ENCODE measurements around the gene PIK3CG. TPM values are rescaled to one million over a fixed set of nuclear protein-coding genes. Genes with fewer than 3 reads are reported as not detected.
"Not testable (repeated sequence)": the region's sequence is repeated elsewhere in the genome, so short reads cannot be mapped to it uniquely, and the experiment has no call there.

PIK3CG gene
- polyA plus RNA-seq, 1 experiment: 0.14 TPM

DNA sequence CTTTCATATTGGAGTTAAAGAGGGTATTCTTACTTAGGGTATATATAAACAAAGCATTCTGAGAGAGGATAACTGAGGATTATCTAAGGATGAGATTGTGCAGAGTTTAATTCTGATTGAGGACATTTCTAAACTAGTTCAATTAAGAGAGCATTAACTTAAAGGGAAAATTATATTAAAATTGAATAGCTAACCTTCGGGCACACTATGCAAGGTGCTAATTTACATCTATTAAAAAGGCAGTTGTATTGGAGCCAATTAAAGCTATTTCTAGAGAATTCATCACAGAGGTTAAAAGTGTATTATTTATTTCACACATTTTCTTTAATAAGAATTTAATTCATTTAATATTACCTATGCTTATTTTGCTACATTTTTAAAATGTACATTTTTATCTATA, 17.0 kb upstream of the PIK3CG start:
- Histone ChIP-seq H3K27ac (ENCODE audit: low read depth, low read length) (no peak overlapping the region), H3K9me3 (ENCODE audit: control insufficient read depth, insufficient read depth, low read length) (no peaks in the 10 kb centered on the region), H3K27me3 (ENCODE audit: control insufficient read depth, insufficient read depth, low read length) (no peaks in the 10 kb centered on the region), H3K4me3 (ENCODE audit: low read depth, low read length) (no peak overlapping the region)
- ChIA-PET CTCF (interaction anchor here (0.9 to 1.0 kb wide), 2 partner anchors 187 to 305 kb away, joined by 3 to 7 read pairs; partner anchors contain the start of gene CCDC71L), POLR2A (no interaction called here)
- TF ChIP-seq, protein P1, sequence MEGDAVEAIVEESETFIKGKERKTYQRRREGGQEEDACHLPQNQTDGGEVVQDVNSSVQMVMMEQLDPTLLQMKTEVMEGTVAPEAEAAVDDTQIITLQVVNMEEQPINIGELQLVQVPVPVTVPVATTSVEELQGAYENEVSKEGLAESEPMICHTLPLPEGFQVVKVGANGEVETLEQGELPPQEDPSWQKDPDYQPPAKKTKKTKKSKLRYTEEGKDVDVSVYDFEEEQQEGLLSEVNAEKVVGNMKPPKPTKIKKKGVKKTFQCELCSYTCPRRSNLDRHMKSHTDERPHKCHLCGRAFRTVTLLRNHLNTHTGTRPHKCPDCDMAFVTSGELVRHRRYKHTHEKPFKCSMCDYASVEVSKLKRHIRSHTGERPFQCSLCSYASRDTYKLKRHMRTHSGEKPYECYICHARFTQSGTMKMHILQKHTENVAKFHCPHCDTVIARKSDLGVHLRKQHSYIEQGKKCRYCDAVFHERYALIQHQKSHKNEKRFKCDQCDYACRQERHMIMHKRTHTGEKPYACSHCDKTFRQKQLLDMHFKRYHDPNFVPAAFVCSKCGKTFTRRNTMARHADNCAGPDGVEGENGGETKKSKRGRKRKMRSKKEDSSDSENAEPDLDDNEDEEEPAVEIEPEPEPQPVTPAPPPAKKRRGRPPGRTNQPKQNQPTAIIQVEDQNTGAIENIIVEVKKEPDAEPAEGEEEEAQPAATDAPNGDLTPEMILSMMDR (IDR thresholded peaks at IDR 0.05; ENCODE audit: low read depth, low read length): no peak
- DNase-seq (ENCODE audit: low read depth, low spot score): no peak

DNA sequence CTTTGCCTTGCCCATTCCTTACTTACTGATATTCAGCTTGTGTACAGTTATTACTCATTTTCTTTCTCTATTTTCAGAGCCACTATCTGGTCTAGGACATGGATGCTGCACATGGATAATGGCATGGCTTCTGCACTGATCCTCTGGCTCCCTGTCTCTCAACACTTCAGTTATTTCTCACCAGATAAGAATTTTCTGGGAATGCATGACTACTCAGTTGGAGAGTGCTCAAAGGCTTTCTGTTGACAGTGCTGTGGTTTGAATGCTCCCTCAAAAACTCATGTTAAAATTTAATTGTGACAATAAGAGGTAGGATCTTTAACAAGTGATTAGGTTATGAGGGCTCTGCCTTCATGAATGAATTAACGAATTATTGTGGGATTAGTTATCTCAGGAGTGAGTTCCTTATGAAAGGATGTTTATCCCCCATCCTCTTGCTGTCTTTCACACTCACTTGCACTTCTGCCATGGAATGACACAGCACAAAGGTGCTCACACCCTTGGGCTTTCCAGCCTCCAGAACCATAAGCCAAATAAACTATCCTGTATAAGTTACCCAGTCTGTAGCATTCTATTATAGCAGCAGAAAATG, 16.1 kb upstream of the PIK3CG start:
- no peaks in the 10 kb centered on the region for H3K27me3 ChIP-seq (ENCODE audit: control insufficient read depth, insufficient read depth, low read length)
- peak; percentile 65 for DNase-seq (ENCODE audit: low read depth, low spot score)
- CTCF ChIA-PET: interaction anchor here (0.6 to 1.0 kb wide), 2 partner anchors 188 to 2000 kb away, joined by 3 to 7 read pairs; partner anchors contain the start of gene CCDC71L

DNA sequence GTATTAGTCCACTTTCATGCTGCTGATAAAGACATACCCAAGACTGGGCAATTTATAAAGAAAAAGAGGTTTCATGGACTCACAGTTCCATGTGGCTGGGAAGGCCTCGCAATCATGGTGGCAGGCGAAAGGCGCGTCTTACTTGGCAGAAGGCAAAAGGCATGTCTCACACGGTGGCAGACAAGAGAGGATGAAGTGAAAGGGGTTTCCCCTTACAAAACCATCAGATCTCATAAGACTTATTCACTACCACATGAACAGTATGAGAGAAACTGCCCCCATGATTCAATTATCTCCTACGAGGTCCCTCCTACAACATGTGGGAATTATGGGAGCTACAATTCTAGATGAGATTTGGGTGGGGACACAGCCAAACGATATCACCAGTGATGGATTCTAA, 13.4 kb upstream of the PIK3CG start:
- H3K27me3 ChIP-seq (ENCODE audit: control insufficient read depth, insufficient read depth, low read length); DNase-seq (ENCODE audit: low read depth, low spot score); H3K9me3 ChIP-seq (ENCODE audit: control insufficient read depth, insufficient read depth, low read length); H3K4me3 ChIP-seq (ENCODE audit: low read depth, low read length); CTCF ChIA-PET; H3K27ac ChIP-seq (ENCODE audit: low read depth, low read length); POLR2A ChIA-PET: not testable (repeated sequence)

More for the DNA sequence above, 16.1 kb upstream of the PIK3CG start:
- Histone ChIP-seq H3K4me3 (ENCODE audit: low read depth, low read length) (no peak overlapping the region), H3K9me3 (ENCODE audit: control insufficient read depth, insufficient read depth, low read length) (no peaks in the 10 kb centered on the region), H3K27ac (ENCODE audit: low read depth, low read length) (peak overlapping the region; percentile 22)
- TF ChIP-seq, protein P1 (IDR thresholded peaks at IDR 0.05; ENCODE audit: low read depth, low read length): no peak
- POLR2A ChIA-PET: no interaction called here

DNA sequence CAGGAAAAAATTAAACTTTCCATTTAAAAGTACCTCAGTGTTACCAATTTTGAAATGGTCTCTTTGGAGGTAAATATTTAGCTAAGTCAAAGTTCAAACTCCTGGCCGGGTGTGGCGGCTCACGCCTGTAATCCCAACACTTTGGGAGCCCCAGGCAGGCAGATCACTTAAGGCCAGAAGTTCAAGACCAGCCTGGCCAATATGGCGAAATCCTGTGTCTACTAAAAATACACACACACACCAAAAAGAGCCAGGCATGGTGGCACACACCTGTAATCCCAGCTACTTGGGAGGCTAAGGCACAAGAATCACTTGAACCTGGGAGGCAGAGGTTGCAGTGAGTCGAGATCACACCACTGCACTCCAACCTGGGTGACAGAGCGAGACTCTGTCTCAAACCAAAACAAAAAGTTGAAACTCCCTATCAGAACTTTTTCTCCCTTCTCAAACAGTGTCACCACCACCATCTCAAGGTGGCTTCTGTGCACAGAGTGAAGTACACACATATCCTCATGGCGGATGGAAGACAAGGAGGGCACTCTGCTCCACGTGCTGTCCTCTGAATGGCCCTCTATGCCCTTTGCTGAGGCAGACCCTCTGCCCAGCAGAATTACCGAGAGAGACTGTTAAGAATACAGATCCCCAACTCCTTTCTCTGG, 11.7 kb upstream of the PIK3CG start:
- H3K9me3 ChIP-seq (ENCODE audit: control insufficient read depth, insufficient read depth, low read length): no peaks in the 10 kb centered on the region
- CTCF ChIA-PET: no interaction called here
- no peak for DNase-seq (ENCODE audit: low read depth, low spot score)
- TF ChIP-seq, protein P1 (IDR thresholded peaks at IDR 0.05; ENCODE audit: low read depth, low read length): no peak
- no peak overlapping the region for H3K27ac ChIP-seq (ENCODE audit: low read depth, low read length)
- POLR2A ChIA-PET: no interaction called here
- no peaks in the 10 kb centered on the region for H3K27me3 ChIP-seq (ENCODE audit: control insufficient read depth, insufficient read depth, low read length)
- no peak overlapping the region for H3K4me3 ChIP-seq (ENCODE audit: low read depth, low read length)

DNA sequence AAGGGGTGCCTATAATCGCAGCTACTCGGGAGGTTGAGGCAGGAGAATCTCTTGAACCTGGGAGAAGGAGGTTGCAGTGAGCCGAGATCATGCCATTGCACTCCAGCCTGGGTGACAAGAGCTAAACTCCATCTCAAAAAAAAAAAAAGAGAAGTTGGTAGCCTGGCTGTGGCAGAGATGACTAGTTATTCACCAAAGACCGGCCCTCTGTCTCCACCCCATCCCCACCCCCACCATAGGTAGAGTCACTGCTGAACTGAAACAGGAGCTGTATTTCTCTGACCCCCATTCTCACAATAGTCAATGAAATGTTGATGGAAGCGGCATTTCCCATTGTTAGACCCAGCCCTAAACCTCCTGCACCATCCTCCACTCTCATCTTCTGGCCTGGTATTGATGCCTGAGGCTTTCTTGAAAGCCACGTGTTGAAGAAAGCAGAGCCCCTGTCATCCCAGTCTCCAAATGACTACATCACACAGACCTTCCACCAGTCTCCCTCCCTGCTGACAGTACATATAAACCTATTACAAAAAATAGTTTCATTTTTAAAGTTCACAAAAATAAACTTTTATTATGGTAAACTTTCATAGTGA, 9.4 kb upstream of the PIK3CG start:
- DNase-seq (ENCODE audit: low read depth, low spot score): no peak
- CTCF ChIA-PET: interaction anchor here (0.6 to 0.7 kb wide), 2 partner anchors 100 to 295 kb away, joined by 4 to 7 read pairs; no protein-coding TSS in a partner anchor
- Histone ChIP-seq H3K9me3 (ENCODE audit: control insufficient read depth, insufficient read depth, low read length) (peaks cover 5% of the 10 kb centered on the region), H3K27ac (ENCODE audit: low read depth, low read length) (no peak overlapping the region), H3K27me3 (ENCODE audit: control insufficient read depth, insufficient read depth, low read length) (no peaks in the 10 kb centered on the region), H3K4me3 (ENCODE audit: low read depth, low read length) (no peak overlapping the region)
- POLR2A ChIA-PET: no interaction called here
- TF ChIP-seq, protein P1 (IDR thresholded peaks at IDR 0.05; ENCODE audit: low read depth, low read length): no peak
